Measurements from ENCODE around the gene TBC1D2. TPM values are rescaled to one million over a fixed set of nuclear protein-coding genes. Genes with fewer than 3 reads are reported as not detected.

The TBC1D2 gene
- total and polyA plus RNA-seq, 2 of the 13 experiments (the other 11 are each of a cell fraction or from before 2014, with no cell fraction given) = 2.0 to 2.8 TPM

- TF ChIP-seq NFYC (CRISPR knock-in tag; IDR thresholded peaks at IDR 0.05) (peak; percentile 58), ZNF256 (CRISPR knock-in tag; conservative IDR thresholded peaks at IDR 0.05) (no peak), NFYB (CRISPR knock-in tag; IDR thresholded peaks at IDR 0.05) (peak; percentile 74)
- in situ Hi-C loops (cut with HindIII; ENCODE audit: extremely low pct_ligation_motif_present, low pct_unique_long_range_greater_than_20kb) (no loop called here), intact Hi-C loops (cut with micrococcal nuclease; ENCODE audit: unreplicated experiment) (no loop called here)
- Histone ChIP-seq H3K9ac (ENCODE audit: insufficient read depth, low read depth, low read length) (no peak overlapping the region), H3K36me3 (replicated peaks in 1 of 2; ENCODE audit: control insufficient read depth in 1 of 2, insufficient read depth in 2 of 2, low read length in 2 of 2) (no peaks in the 10 kb centered on the region), H3K27me3 (ENCODE audit: control insufficient read depth in 1 of 2, insufficient read depth in 2 of 2, low read length in 2 of 2) (peaks cover 3 to 27% of the 10 kb centered on the region in 2 experiments; a peak in 3 of 5 replicates), H3K4me2 (ENCODE audit: low read depth, low read length) (no peak overlapping the region), H3K27ac (ENCODE audit: extremely low read length, insufficient read depth, low read length) (no peak overlapping the region), H3K9me3 (ENCODE audit: low read length) (no peaks in the 10 kb centered on the region), H3K4me1 (ENCODE audit: insufficient read depth, low read length) (peaks cover 15% of the 10 kb centered on the region), H3K79me2 (ENCODE audit: insufficient read depth, low read length) (no peaks in the 10 kb centered on the region), H3K4me3 (replicated peaks in 1 of 3; ENCODE audit: insufficient read depth in 1 of 3, low read depth in 2 of 3, low read length in 3 of 3) (no peak overlapping the region), H4K20me1 (ENCODE audit: insufficient read depth, low read length) (no peaks in the 10 kb centered on the region), H2AFZ (ENCODE audit: low read length) (no peak overlapping the region)
- BruUV-seq (replicated peaks) = no TSS peak
- ATAC-seq = no peak
- DNase-seq (ENCODE audit: low spot score) = no peak
- CTCF ChIA-PET (ENCODE audit: low intra/inter-chr PET ratio, low total read pairs) = no interaction called here
- WGBS (ENCODE audit: low lambda C conversion rate) = 69% methylated on average over 3 of the region's 4 CpGs
- POLR2A ChIA-PET = no interaction called here
- FAIRE-seq = no peak
These were observed 31.9 kb upstream of the TBC1D2 start for GRCh38 chr9:98287384-98287783.

GRCh38 chr9:98285446-98285845, 30.0 kb upstream of the TBC1D2 start:
- no peak overlapping the region for H3K9ac ChIP-seq (ENCODE audit: insufficient read depth, low read depth, low read length)
- in situ Hi-C loops (cut with HindIII; ENCODE audit: extremely low pct_ligation_motif_present, low pct_unique_long_range_greater_than_20kb) = no loop called here
- H3K9me3 ChIP-seq (ENCODE audit: low read length) = no peaks in the 10 kb centered on the region
- no peak overlapping the region for H2AFZ ChIP-seq (ENCODE audit: low read length)
- H3K4me1 ChIP-seq (ENCODE audit: insufficient read depth, low read length) = peaks cover 15% of the 10 kb centered on the region
- no peak overlapping the region for H3K27ac ChIP-seq (ENCODE audit: extremely low read length, insufficient read depth, low read length)
- H4K20me1 ChIP-seq (ENCODE audit: insufficient read depth, low read length) = no peaks in the 10 kb centered on the region
- no peak overlapping the region for H3K4me2 ChIP-seq (ENCODE audit: low read depth, low read length)
- no peak for DNase-seq (ENCODE audit: low spot score)
- peaks cover 3 to 36% of the 10 kb centered on the region in 2 experiments; a peak in 3 of 5 replicates for H3K27me3 ChIP-seq (ENCODE audit: control insufficient read depth in 1 of 2, insufficient read depth in 2 of 2, low read length in 2 of 2)
- H3K36me3 ChIP-seq (replicated peaks in 1 of 2; ENCODE audit: control insufficient read depth in 1 of 2, insufficient read depth in 2 of 2, low read length in 2 of 2) = no peaks in the 10 kb centered on the region
- 0% methylated on average over 4 of the region's 4 CpGs for WGBS (ENCODE audit: low lambda C conversion rate)
- H3K4me3 ChIP-seq (replicated peaks in 1 of 3; ENCODE audit: insufficient read depth in 1 of 3, low read depth in 2 of 3, low read length in 3 of 3) = no peak overlapping the region
- intact Hi-C loops (cut with micrococcal nuclease; ENCODE audit: unreplicated experiment) = no loop called here
- no peak for ATAC-seq
- ChIA-PET POLR2A (no interaction called here), CTCF (ENCODE audit: low intra/inter-chr PET ratio, low total read pairs) (no interaction called here)
- no peak for FAIRE-seq
- H3K79me2 ChIP-seq (ENCODE audit: insufficient read depth, low read length) = no peaks in the 10 kb centered on the region
- BruUV-seq (replicated peaks) = no TSS peak
- TF ChIP-seq, protein P1, sequence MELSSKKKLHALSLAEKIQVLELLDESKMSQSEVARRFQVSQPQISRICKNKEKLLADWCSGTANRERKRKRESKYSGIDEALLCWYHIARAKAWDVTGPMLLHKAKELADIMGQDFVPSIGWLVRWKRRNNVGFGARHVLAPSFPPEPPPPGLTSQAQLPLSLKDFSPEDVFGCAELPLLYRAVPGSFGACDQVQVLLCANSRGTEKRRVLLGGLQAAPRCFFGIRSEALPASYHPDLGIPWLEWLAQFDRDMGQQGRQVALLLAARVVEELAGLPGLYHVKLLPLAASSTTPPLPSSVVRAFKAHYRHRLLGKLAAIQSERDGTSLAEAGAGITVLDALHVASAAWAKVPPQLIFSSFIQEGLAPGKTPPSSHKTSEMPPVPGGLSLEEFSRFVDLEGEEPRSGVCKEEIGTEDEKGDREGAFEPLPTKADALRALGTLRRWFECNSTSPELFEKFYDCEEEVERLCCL (CRISPR knock-in tag; IDR thresholded peaks at IDR 0.05; ENCODE audit: borderline replicate concordance) = no peak
- TF ChIP-seq, protein P2, sequence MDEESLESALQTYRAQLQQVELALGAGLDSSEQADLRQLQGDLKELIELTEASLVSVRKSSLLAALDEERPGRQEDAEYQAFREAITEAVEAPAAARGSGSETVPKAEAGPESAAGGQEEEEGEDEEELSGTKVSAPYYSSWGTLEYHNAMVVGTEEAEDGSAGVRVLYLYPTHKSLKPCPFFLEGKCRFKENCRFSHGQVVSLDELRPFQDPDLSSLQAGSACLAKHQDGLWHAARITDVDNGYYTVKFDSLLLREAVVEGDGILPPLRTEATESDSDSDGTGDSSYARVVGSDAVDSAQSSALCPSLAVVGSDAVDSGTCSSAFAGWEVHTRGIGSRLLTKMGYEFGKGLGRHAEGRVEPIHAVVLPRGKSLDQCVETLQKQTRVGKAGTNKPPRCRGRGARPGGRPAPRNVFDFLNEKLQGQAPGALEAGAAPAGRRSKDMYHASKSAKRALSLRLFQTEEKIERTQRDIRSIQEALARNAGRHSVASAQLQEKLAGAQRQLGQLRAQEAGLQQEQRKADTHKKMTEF (CRISPR knock-in tag; IDR thresholded peaks at IDR 0.05) = no peak
- TF ChIP-seq ZNF879 (CRISPR knock-in tag; IDR thresholded peaks at IDR 0.05) (no peak), KLF6 (CRISPR knock-in tag; IDR thresholded peaks at IDR 0.05) (no peak), FUBP1 (CRISPR knock-in tag; IDR thresholded peaks at IDR 0.05; ENCODE audit: borderline replicate concordance) (no peak), EZH2 (conservative IDR thresholded peaks at IDR 0.05; ENCODE audit: low read depth, low read length) (no peak), FOSL1 (CRISPR knock-in tag; IDR thresholded peaks at IDR 0.05; ENCODE audit: borderline replicate concordance) (no peak)
- TF ChIP-seq, protein P3, sequence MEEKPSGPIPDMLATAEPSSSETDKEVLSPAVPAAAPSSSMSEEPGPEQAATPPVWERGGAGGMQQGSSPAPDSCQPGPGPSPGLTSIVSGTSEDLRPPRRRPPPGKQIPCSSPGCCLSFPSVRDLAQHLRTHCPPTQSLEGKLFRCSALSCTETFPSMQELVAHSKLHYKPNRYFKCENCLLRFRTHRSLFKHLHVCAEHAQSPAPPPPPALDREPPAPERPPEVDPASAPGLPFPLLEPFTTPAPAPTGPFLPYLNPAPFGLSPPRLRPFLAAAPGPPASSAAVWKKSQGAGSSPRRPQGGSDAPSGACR (CRISPR knock-in tag; IDR thresholded peaks at IDR 0.05) = no peak
- TF ChIP-seq, protein P4, sequence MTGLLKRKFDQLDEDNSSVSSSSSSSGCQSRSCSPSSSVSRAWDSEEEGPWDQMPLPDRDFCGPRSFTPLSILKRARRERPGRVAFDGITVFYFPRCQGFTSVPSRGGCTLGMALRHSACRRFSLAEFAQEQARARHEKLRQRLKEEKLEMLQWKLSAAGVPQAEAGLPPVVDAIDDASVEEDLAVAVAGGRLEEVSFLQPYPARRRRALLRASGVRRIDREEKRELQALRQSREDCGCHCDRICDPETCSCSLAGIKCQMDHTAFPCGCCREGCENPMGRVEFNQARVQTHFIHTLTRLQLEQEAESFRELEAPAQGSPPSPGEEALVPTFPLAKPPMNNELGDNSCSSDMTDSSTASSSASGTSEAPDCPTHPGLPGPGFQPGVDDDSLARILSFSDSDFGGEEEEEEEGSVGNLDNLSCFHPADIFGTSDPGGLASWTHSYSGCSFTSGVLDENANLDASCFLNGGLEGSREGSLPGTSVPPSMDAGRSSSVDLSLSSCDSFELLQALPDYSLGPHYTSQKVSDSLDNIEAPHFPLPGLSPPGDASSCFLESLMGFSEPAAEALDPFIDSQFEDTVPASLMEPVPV (CRISPR knock-in tag; IDR thresholded peaks at IDR 0.05) = no peak

Measured in HepG2 (cell line).